ENCODE results near the gene SUOX. TPM values are rescaled to one million over a fixed set of nuclear protein-coding genes. Genes with fewer than 3 reads are reported as not detected.

The SUOX gene
- total RNA-seq, result 1 to 10 TPM; 2.3 to 2.5 TPM
- polyA plus RNA-seq, result 0.90 TPM

- Histone ChIP-seq H3K4me1 (ENCODE audit: insufficient read depth, low read length) (peaks cover 5% of the 10 kb centered on the region), H3K27me3 (ENCODE audit: insufficient read depth, low read length, poor library complexity, severe bottlenecking) (no peaks in the 10 kb centered on the region), H3K4me3 (ENCODE audit: low read length) (peak within 1 kb of the TSS; percentile 17), H3K36me3 (ENCODE audit: insufficient read depth, low read length) (peaks cover 23% of the 10 kb centered on the region), H3K27ac (ENCODE audit: low read depth, low read length) (peak within 1 kb of the TSS; percentile 68), H3K9me3 (ENCODE audit: low read length) (no peaks in the 10 kb centered on the region)
- H3K27me3 Mint-ChIP-seq, result peaks cover 0 to 5% of the 10 kb centered on the region in 2 donors
- peak within 1 kb of the TSS in 5 of 8 donors; percentile 29 to 82 (median 58) for H3K27ac Mint-ChIP-seq
- no peaks in the 10 kb centered on the region for H3K9me3 Mint-ChIP-seq
- DNase-seq, result no peak
- POLR2A ChIA-PET, result interaction anchor here (0.7 to 0.9 kb wide), 2 partner anchors 44 to 114 kb away, joined by 3 read pairs; no protein-coding TSS in a partner anchor
- H3K36me3 Mint-ChIP-seq, result peaks cover 0 to 28% (median 11%) of the 10 kb centered on the region in 3 donors
- H3K4me1 Mint-ChIP-seq, result peaks cover 11 to 14% (median 13%) of the 10 kb centered on the region in 3 donors
- CTCF ChIA-PET, result interaction anchor here (0.7 to 4.7 kb wide), 19 partner anchors 9 to 255 kb away, joined by 3 to 22 read pairs (median 4); partner anchors contain the start of genes RAB5B and RNF41
- peak within 1 kb of the TSS in 3 of 7 donors; percentile 37 to 69 (median 44) for H3K4me3 Mint-ChIP-seq
Observed at GRCh38 chr12:55996715-55997534, at the start of gene SUOX. SUOX (plus strand) TSS chr12:55997276; CDS start chr12:56002222, 4,946 bp downstream.

- Mint-ChIP-seq H3K27me3 (no peaks in the 10 kb centered on the region), H3K36me3 (peaks cover 0 to 53% (median 8%) of the 10 kb centered on the region in 3 donors), H3K9me3 (no peaks in the 10 kb centered on the region), H3K27ac (peak overlapping the region in 7 of 8 donors; percentile 12 to 93 (median 71)), H3K4me1 (peaks cover 8 to 21% (median 15%) of the 10 kb centered on the region in 3 donors), H3K4me3 (peak overlapping the region in 1 of 7 donors; percentile 5)
- Histone ChIP-seq H3K27me3 (ENCODE audit: insufficient read depth, low read length, poor library complexity, severe bottlenecking) (no peaks in the 10 kb centered on the region), H3K9me3 (ENCODE audit: low read length) (no peaks in the 10 kb centered on the region), H3K36me3 (ENCODE audit: insufficient read depth, low read length) (peaks cover 34% of the 10 kb centered on the region), H3K27ac (ENCODE audit: low read depth, low read length) (no peak overlapping the region), H3K4me1 (ENCODE audit: insufficient read depth, low read length) (peaks cover 11% of the 10 kb centered on the region), H3K4me3 (ENCODE audit: low read length) (no peak overlapping the region)
- ChIA-PET CTCF (interaction anchor here (0.6 to 1.6 kb wide), 4 partner anchors 9 to 217 kb away, joined by 3 to 5 read pairs (median 3); partner anchors contain the start of gene RAB5B), POLR2A (interaction anchor here (0.5 to 1.5 kb wide), 4 partner anchors 14 to 148 kb away, joined by 3 to 4 read pairs (median 3); no protein-coding TSS in a partner anchor)
- no peak for DNase-seq
Observed at GRCh38 chr12:55955344-55955743, 41.7 kb upstream of the SUOX start.

GRCh38 chr12:55955800-55956508 lies 41.1 kb upstream of the SUOX start:
- peaks cover 8 to 21% (median 15%) of the 10 kb centered on the region in 3 donors for H3K4me1 Mint-ChIP-seq
- peak overlapping the region in 7 of 8 donors; percentile 47 to 88 (median 76) for H3K27ac Mint-ChIP-seq
- Histone ChIP-seq H3K4me3 (ENCODE audit: low read length) (no peak overlapping the region), H3K4me1 (ENCODE audit: insufficient read depth, low read length) (peaks cover 11% of the 10 kb centered on the region), H3K27ac (ENCODE audit: low read depth, low read length) (no peak overlapping the region), H3K9me3 (ENCODE audit: low read length) (no peaks in the 10 kb centered on the region), H3K36me3 (ENCODE audit: insufficient read depth, low read length) (peaks cover 33% of the 10 kb centered on the region), H3K27me3 (ENCODE audit: insufficient read depth, low read length, poor library complexity, severe bottlenecking) (no peaks in the 10 kb centered on the region)
- H3K4me3 Mint-ChIP-seq, result no peak overlapping the region
- H3K36me3 Mint-ChIP-seq, result peaks cover 0 to 48% (median 8%) of the 10 kb centered on the region in 3 donors
- no peaks in the 10 kb centered on the region for H3K9me3 Mint-ChIP-seq
- ChIA-PET POLR2A (interaction anchor here (0.5 to 1.5 kb wide), 4 partner anchors 13 to 129 kb away, joined by 3 to 4 read pairs (median 3); no protein-coding TSS in a partner anchor), CTCF (interaction anchor here (0.6 to 1.6 kb wide), 5 partner anchors 10 to 1755 kb away, joined by 3 to 5 read pairs (median 3); partner anchors contain the start of gene RAB5B)
- H3K27me3 Mint-ChIP-seq, result no peaks in the 10 kb centered on the region
- peak in 2 of 5 donors; percentile 28 to 65 for DNase-seq

- Histone ChIP-seq H3K36me3 (ENCODE audit: insufficient read depth, low read length) (peaks cover 19% of the 10 kb centered on the region), H3K27ac (ENCODE audit: low read depth, low read length) (no peak overlapping the region), H3K27me3 (ENCODE audit: insufficient read depth, low read length, poor library complexity, severe bottlenecking) (no peaks in the 10 kb centered on the region), H3K9me3 (ENCODE audit: low read length) (no peaks in the 10 kb centered on the region), H3K4me3 (ENCODE audit: low read length) (no peak overlapping the region), H3K4me1 (ENCODE audit: insufficient read depth, low read length) (peaks cover 11% of the 10 kb centered on the region)
- ChIA-PET POLR2A (interaction anchor here (0.8 to 2.4 kb wide), 5 partner anchors 9 to 27 kb away, joined by 3 to 12 read pairs (median 4); partner anchors contain the start of gene RAB5B), CTCF (no interaction called here)
- Mint-ChIP-seq H3K4me3 (no peak overlapping the region), H3K27me3 (no peaks in the 10 kb centered on the region), H3K27ac (peak overlapping the region; percentile 70 to 96 (median 82)), H3K4me1 (peaks cover 8 to 18% (median 11%) of the 10 kb centered on the region in 3 donors), H3K9me3 (no peaks in the 10 kb centered on the region), H3K36me3 (peaks cover 0 to 35% (median 5%) of the 10 kb centered on the region in 3 donors)
- DNase-seq, result no peak
Observed at GRCh38 chr12:55957106-55957859, 39.8 kb upstream of the SUOX start.

GRCh38 chr12:55963760-55964159 lies 33.3 kb upstream of the SUOX start:
- Mint-ChIP-seq H3K27me3 (no peaks in the 10 kb centered on the region), H3K36me3 (peaks cover 0 to 6% (median 0%) of the 10 kb centered on the region in 3 donors), H3K4me1 (peaks cover 26 to 32% (median 29%) of the 10 kb centered on the region in 3 donors), H3K4me3 (peak overlapping the region in 1 of 7 donors; percentile 34), H3K9me3 (no peaks in the 10 kb centered on the region), H3K27ac (no peak overlapping the region)
- ChIA-PET CTCF (no interaction called here), POLR2A (no interaction called here)
- DNase-seq, result no peak
- Histone ChIP-seq H3K27ac (ENCODE audit: low read depth, low read length) (no peak overlapping the region), H3K4me3 (ENCODE audit: low read length) (no peak overlapping the region), H3K27me3 (ENCODE audit: insufficient read depth, low read length, poor library complexity, severe bottlenecking) (no peaks in the 10 kb centered on the region), H3K4me1 (ENCODE audit: insufficient read depth, low read length) (peaks cover 21% of the 10 kb centered on the region), H3K36me3 (ENCODE audit: insufficient read depth, low read length) (no peaks in the 10 kb centered on the region), H3K9me3 (ENCODE audit: low read length) (no peaks in the 10 kb centered on the region)

- CTCF ChIA-PET, result no interaction called here
- DNase-seq, result no peak
- Histone ChIP-seq H3K4me1 (ENCODE audit: insufficient read depth, low read length) (peaks cover 21% of the 10 kb centered on the region), H3K4me3 (ENCODE audit: low read length) (no peak overlapping the region), H3K9me3 (ENCODE audit: low read length) (no peaks in the 10 kb centered on the region), H3K36me3 (ENCODE audit: insufficient read depth, low read length) (no peaks in the 10 kb centered on the region), H3K27me3 (ENCODE audit: insufficient read depth, low read length, poor library complexity, severe bottlenecking) (no peaks in the 10 kb centered on the region), H3K27ac (ENCODE audit: low read depth, low read length) (no peak overlapping the region)
- H3K27me3 Mint-ChIP-seq, result no peaks in the 10 kb centered on the region
- no peaks in the 10 kb centered on the region for H3K9me3 Mint-ChIP-seq
- H3K27ac Mint-ChIP-seq, result peak overlapping the region in 3 of 8 donors; percentile 66 to 90 (median 87)
- H3K4me3 Mint-ChIP-seq, result peak overlapping the region in 6 of 7 donors; percentile 47 to 90 (median 88)
- POLR2A ChIA-PET, result interaction anchor here (0.9 kb wide), 1 partner anchor 211 kb away, joined by 5 read pairs; no protein-coding TSS in a partner anchor
- peaks cover 0 to 7% (median 0%) of the 10 kb centered on the region in 3 donors for H3K36me3 Mint-ChIP-seq
- peaks cover 26 to 32% (median 29%) of the 10 kb centered on the region in 3 donors for H3K4me1 Mint-ChIP-seq
Observed at GRCh38 chr12:55965240-55965639, 31.8 kb upstream of the SUOX start.

GRCh38 chr12:55965941-55966407 lies 31.1 kb upstream of the SUOX start, which contains the start of gene PMEL:
PMEL (minus strand) TSS chr12:55966042; CDS start chr12:55966011, 31 bp downstream.
- H3K27ac ChIP-seq (ENCODE audit: low read depth, low read length), result peak within 1 kb of the TSS; percentile 71
- no peaks in the 10 kb centered on the region for H3K9me3 Mint-ChIP-seq
- H3K27ac Mint-ChIP-seq, result peak within 1 kb of the TSS; percentile 57 to 97 (median 86)
- H3K4me1 ChIP-seq (ENCODE audit: insufficient read depth, low read length), result peaks cover 21% of the 10 kb centered on the region
- H3K4me1 Mint-ChIP-seq, result peaks cover 26 to 32% (median 29%) of the 10 kb centered on the region in 3 donors
- H3K36me3 ChIP-seq (ENCODE audit: insufficient read depth, low read length), result no peaks in the 10 kb centered on the region
- ChIA-PET CTCF (no interaction called here), POLR2A (interaction anchor here (0.9 kb wide), 1 partner anchor 211 kb away, joined by 5 read pairs; no protein-coding TSS in a partner anchor)
- peak within 1 kb of the TSS; percentile 82 for H3K4me3 ChIP-seq (ENCODE audit: low read length)
- H3K9me3 ChIP-seq (ENCODE audit: low read length), result no peaks in the 10 kb centered on the region
- peaks cover 0 to 10% (median 0%) of the 10 kb centered on the region in 3 donors for H3K36me3 Mint-ChIP-seq
- DNase-seq, result no peak
- H3K4me3 Mint-ChIP-seq, result peak within 1 kb of the TSS; percentile 87 to 96 (median 90)
- H3K27me3 ChIP-seq (ENCODE audit: insufficient read depth, low read length, poor library complexity, severe bottlenecking), result no peaks in the 10 kb centered on the region
- no peaks in the 10 kb centered on the region for H3K27me3 Mint-ChIP-seq
